ENCODE data around the gene TRPM4.

GRCh38 chr19:49160450-49161189, 3.0 kb downstream of the TRPM4 start:
- no peak for TF ChIP-seq CTCF (IDR thresholded peaks at IDR 0.05)
- no peak for TF ChIP-seq POLR2A (IDR thresholded peaks at IDR 0.05)
- no peak for TF ChIP-seq POLR2AphosphoS5 (IDR thresholded peaks at IDR 0.05)
